Measurements from ENCODE around the gene VPS13A.

DNA sequence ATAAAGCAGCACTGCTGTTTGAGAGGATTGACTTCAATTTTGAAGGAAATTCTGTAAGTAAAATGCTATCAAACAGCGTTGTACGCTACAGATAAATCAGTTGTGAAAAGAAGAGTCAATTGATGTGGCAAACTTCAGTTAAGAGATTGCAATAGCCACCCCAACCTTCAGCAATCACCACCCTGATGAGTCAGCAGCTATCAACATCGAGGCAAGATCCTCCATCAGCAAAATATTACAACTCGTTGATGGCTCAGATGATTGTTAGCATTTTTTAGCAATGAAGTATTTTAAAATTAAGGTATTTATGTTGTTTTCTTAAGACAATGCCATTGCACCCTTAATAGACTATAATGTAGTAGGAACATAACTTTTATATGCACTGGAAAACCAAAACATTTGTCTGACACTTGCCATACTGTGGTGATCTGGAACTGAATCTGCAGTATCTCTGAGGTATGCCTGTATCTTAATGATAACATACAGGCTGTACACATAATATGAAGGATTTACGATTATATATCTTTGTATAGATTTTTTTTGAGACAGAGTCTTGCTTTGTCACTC lies 47.5 kb downstream of the VPS13A start:
- no peak for TF ChIP-seq GATA3 (IDR thresholded peaks at IDR 0.05; ENCODE audit: low read depth, low read length)
- TF ChIP-seq GATA2 (IDR thresholded peaks at IDR 0.05; ENCODE audit: low read depth, low read length), result no peak
